A549 (cell line): Measurements from ENCODE around the gene ASAP2. TPM values are rescaled to one million over a fixed set of nuclear protein-coding genes. Genes with fewer than 3 reads are reported as not detected.

Source experiments
- polyA plus RNA-seq, 4 experiments: library from polyadenylated mRNA; depleted of rRNA in 3 of 4; stranded (reverse); fragments of >200 nt; fragmentation: RNase III in 1 of 4; extraction: RNeasy Plus Mini Kit Qiagen cat#74134 plus additional on column Dnase treatment in 1 of 4; gene quantifications; 2 replicates in 3 of 4; 3 replicates in 1 of 4; pipeline ENCODE4 v1.2.3, GENCODE V29; 2011 to 2017

ASAP2 gene
- polyA plus RNA-seq, 2 of the 4 experiments (the other 2 are of a cell fraction) = 17.8 to 27.9 TPM

Other genes starting within 250 kb of the ASAP2 start
- gene MBOAT2, start 203.1 kb upstream of the ASAP2 start, polyA plus RNA-seq (2011; rRNA removed) = 32.3 and 33.3 TPM in 2 replicates
- gene MBOAT2, start 203.1 kb upstream of the ASAP2 start, polyA plus RNA-seq (2017; fragmentation: RNase III; extraction: RNeasy Plus Mini Kit Qiagen cat#74134 plus additional on column Dnase treatment) = 31.1 to 37.3 TPM (median 33.1 TPM) in 3 replicates
- 136 and 144 TPM in 2 replicates for gene ITGB1BP1, start 216.7 kb downstream of the ASAP2 start, polyA plus RNA-seq (2011; rRNA removed)
- gene ITGB1BP1, start 216.7 kb downstream of the ASAP2 start, polyA plus RNA-seq (2017; fragmentation: RNase III; extraction: RNeasy Plus Mini Kit Qiagen cat#74134 plus additional on column Dnase treatment) = 99.3 to 112 TPM (median 101 TPM) in 3 replicates
- 76.7 and 77.2 TPM in 2 replicates for gene CPSF3, start 216.8 kb downstream of the ASAP2 start, polyA plus RNA-seq (2011; rRNA removed)
- 63.4 to 65.0 TPM (median 63.6 TPM) in 3 replicates for gene CPSF3, start 216.8 kb downstream of the ASAP2 start, polyA plus RNA-seq (2017; fragmentation: RNase III; extraction: RNeasy Plus Mini Kit Qiagen cat#74134 plus additional on column Dnase treatment)